Activated effector memory CD4-positive, alpha-beta T cell treated with Interleukin-2 at 50 U/mL for 16 hours (primary cell): Measurements from ENCODE around the gene TNNI2.
A peak's percentile ranks its signal among the peaks of the same experiment; 100 is the strongest.

Experiments
- DNase-seq: peaks from one replicate; pipeline ENCODE4 v3.0.0-alpha.2; 2020

The TNNI2 gene

DNA sequence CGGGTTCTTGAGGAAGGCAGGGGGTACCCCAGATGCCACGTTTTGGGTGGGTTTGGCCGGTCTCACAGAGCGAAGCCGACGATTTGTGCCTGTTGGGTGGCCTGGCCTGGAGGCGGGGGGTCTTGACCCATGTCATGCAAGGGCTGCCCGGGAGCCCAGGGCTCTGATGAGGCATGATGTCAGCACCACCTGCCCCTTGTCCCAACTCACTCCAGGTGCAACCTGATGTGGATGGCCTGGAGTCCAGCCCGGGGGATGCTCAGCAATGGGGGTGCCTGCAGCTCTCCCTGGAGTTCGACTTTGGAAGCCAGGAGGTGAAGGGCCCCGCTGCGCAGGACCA is 3.1 kb upstream of the TNNI2 start:
- no peak for DNase-seq

- DNase-seq = no peak
Measured at GRCh38 chr11:1836011-1836945, 2.5 kb upstream of the TNNI2 start.

DNA sequence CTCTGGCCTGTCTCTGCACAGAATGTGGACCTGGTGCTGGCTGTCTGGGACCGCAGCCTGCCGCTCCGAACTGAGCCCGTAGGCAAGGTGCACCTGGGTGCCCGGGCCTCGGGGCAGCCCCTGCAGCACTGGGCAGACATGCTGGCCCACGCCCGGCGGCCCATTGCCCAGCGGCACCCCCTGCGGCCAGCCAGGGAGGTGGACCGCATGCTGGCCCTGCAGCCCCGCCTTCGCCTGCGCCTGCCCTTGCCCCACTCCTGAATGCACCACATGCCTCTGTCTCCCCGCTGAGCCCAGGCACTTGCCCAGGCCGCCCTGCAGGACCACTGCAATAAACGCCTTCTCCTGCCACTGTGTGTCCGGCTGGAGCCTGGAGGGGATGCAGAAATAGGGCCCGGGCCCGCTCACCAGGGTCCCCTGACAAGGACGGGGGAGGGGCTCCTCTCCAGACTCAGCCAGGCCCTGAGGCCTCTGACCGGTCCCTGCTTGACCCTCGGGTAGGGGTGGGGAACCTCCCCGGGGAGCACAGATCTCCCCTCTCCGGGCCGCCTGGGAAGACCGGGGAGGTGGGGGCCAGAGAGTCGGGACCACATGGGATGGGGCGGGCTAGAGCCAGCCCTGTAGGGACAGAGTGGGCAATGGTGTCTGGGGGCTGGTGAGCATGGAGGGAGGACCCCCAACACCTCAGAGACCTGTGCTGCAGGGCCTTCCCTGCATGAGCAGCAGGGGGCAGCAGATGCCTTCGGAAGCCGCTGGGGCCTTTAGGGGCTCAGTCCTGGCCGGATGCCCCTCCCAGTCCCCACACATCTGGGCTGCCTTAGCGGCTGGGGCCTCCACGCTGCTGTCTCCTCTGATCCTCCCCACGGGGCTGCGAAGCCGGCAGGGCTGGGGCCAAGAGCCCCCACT is 1.4 kb upstream of the TNNI2 start:
- peak; percentile 66 for DNase-seq

GRCh38 chr11:1838077-1838425 is 730 bp upstream of the TNNI2 start:
- no peak for DNase-seq

GRCh38 chr11:1839204-1839923 is 583 bp downstream of the TNNI2 start:
- no peak for DNase-seq

DNA sequence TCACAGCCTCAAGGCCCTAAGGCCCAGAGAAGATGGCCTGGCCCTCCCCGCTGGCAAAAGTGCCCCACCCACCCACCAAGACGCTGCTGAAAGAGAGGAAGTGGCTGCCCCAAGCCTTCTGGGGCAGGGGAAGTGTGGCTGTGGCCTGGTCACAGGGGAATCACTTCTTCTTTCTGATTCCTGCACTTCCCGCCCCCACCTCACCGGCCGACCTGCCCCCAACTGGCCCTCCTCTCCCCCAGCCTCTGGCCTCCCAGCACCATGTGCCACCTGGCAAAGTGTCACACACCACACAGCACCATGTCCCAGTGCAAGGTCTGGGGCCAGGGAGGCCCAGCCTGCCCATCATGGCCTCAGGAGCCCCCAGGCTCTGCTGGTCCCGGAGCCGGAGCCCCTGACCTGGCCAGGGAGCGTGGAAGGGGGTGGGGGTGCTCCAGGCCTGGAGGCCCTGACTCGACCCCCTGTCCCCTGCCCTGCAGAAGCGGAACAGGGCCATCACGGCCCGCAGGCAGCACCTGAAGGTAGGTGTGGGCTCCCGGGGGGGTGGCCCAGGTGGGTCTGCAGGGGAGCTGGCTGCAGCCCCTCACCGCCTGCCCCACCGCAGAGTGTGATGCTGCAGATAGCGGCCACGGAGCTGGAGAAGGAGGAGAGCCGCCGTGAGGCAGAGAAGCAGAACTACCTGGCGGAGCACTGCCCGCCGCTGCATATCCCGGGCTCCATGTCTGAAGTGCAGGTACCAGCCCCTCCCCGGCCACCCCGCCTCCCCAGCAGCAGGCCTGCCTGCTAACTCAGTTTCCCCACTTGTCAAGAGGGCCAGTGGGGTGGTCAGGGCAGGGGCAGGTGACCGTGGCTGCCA is 1.4 kb downstream of the TNNI2 start:
- DNase-seq = no peak

GRCh38 chr11:1840780-1841480 is 2.1 kb downstream of the TNNI2 start:
- no peak for DNase-seq

DNA sequence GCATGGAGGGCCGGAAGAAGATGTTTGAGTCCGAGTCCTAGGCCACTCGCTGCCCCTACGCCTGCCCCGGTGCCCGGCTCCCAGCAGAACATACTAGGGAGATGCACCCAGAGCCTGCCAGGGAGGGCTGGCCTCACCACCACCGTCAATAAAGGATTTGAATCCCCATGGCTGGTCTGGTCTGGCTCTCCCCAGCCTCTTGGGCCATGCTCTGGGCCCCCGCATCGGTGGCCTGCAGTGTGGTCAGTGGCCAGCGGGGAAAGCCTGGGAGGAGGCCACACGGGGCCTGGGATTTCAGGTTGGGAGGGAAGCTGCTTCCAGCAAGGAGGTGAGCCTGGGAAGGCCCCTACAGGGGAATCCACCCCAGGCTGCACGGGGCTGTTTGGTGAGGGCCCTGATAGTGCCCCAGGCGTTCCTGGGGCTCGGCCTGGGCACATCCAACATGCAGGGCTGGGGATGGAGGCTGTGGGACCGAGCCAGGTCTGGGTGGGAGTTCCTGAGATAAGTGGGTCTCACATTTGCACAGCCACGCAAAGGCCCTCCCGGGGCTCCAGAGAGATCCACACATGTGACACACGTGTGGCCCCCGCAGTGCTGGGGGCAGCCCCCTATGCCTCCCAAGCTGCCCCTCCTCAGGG is 2.8 kb downstream of the TNNI2 start:
- no peak for DNase-seq

GRCh38 chr11:1842149-1843097 is 3.6 kb downstream of the TNNI2 start:
- no peak for DNase-seq

GRCh38 chr11:1843098-1843473 is 4.3 kb downstream of the TNNI2 start:
- no peak for DNase-seq

DNA sequence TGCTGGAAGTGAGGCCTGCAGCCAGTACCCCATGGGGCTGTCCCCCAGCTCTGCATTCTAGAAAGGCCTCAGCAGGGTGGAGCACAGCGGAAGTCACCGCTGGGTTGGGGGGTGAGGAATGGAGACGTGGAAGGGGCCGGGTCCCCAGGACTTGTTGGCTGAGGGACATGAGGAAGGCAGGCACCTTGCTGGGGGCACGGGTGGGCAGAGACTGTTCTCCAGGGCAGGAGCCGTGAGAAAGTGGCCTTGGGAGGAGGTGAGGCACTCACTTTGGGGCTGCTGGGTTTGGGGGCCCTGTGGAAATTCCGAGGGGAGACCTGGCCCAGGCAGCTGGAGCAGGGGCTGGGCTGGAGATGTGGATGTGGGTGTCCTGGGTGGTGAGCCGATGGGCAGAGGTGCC is 5.0 kb downstream of the TNNI2 start:
- no peak for DNase-seq

DNA sequence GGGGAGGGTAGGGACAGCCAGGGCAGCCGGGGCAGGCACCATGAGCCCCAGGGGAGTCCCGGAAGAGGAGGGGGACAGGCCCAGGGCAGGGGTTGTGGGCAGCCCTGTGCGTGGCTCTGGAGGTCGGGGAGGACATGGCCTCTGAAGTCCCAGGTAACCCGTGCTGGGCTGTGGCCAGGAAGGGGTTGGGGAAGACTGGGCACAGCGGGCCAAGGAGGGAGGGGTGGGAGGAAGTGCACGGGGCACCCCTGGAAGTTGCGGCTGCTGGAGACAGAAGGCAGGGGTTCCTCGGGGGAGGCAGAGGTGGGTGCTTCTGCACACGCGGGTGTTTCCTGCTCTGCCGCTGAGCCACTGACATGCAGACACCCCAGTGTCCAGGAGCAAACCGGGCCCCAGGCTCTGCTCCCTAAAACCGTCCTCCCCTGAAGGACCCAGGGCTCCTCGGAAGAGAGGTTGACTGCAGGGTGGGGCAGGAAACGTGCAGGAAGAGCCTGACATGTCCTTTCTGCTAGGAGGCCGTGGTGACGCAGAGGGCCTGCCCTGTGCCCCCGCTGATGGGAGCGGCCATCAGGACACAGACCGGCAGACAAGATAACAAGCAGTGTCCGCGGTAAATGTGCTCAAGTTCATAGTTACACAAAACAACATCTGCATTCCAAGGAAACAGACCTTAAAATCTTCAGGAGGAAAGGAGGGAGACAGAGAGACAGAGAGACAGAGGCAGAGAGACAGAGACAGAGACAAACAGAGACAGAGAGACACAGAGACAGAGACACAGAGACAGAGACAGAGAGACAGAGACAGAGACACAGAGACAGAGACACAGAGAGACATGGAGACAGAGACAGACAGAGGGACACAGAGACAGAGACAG is 5.7 kb downstream of the TNNI2 start:
- DNase-seq = peak; percentile 43

GRCh38 chr11:1845095-1845429 is 6.3 kb downstream of the TNNI2 start:
- DNase-seq = no peak

- DNase-seq = no peak
Measured at GRCh38 chr11:1845561-1846452, 7.0 kb downstream of the TNNI2 start.

GRCh38 chr11:1846453-1846932 is 7.7 kb downstream of the TNNI2 start:
- DNase-seq = no peak

GRCh38 chr11:1847006-1847735 is 8.4 kb downstream of the TNNI2 start:
- no peak for DNase-seq
